Measurements from ENCODE around the gene TMEM164.
"Not testable (repeated sequence)": the region's sequence is repeated elsewhere in the genome, so short reads cannot be mapped to it uniquely, and the experiment has no call there.

The TMEM164 gene

DNA sequence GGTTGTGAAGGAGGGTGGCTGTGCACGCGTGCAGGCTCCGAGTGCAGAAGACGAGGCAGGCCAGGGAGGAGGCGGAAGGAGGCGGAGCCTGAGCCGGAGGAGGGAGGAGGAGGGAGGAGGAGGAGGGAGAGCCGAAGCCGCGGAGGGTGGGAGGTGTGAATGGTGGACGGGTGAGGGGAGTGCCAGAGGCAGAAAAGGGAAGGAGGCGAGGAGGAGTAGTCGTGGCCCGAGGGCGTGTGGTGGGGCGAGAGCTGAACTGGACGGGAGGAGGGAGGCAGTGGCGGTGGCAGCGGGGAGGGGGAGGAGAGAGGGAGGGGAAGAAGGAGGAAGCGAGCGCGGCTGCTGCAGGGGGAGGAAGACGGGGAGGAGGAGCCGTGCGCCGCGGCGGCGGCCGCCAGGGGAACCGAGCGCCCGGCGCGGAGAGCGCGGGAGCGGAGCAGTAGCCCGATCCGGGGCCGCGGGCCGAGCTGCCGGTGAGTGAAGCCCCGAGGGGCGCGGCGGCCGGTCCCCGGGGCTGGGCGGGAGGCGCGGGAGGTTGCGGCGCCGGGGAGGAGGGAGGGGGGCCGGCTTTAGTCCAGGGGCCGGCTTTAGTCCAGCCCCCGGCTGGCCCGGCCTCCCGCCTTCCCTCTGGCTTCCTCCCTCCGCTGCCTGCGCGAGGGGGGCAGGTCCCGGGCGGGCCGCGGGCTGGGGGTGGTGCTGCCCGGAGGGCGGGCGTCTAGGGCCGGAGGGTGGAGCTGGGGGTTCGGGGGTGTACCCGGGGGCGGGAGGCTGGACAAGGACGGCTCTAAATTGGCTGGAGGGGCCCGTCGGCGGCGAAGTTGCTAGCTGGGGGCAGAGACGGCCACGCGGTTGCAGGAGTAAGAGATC is at the start of gene TMEM164:
TSS of gene TMEM164 (plus strand) at position 815 of the 867 bp plus-strand sequence. CDS start 661 bp downstream, outside the sequence.
- DNase-seq (ENCODE audit: low read depth in 2 of 3, low spot score in 2 of 3): peak; percentile 33 to 53 (median 44)

GRCh38 chrX:109954333-109954732 is 48.6 kb upstream of the TMEM164 start:
- DNase-seq (ENCODE audit: low read depth in 2 of 3, low spot score in 2 of 3): no peak

DNA sequence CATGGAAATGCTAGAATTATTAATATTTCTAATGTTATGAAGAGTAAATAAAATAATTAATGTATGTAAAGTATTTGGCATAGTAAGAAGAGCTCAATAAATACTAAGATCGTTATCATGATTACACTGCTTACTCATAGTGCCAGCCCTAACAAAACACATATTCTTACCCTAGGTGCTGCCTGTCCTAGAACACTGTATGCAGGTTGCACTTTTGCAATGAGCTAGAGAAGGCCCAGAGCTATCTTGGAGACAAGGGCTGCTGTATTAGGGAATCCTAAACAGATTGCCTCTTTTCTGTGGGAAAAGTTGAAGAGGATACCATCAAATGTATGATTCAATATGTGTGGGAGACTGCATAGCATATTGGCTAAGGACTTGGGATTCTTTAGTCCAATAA is 48.0 kb upstream of the TMEM164 start:
- DNase-seq (ENCODE audit: low read depth in 2 of 3, low spot score in 2 of 3): no peak

- no peak for DNase-seq (ENCODE audit: low read depth in 2 of 3, low spot score in 2 of 3)
Observed at GRCh38 chrX:109958266-109958665, 44.6 kb upstream of the TMEM164 start.

DNA sequence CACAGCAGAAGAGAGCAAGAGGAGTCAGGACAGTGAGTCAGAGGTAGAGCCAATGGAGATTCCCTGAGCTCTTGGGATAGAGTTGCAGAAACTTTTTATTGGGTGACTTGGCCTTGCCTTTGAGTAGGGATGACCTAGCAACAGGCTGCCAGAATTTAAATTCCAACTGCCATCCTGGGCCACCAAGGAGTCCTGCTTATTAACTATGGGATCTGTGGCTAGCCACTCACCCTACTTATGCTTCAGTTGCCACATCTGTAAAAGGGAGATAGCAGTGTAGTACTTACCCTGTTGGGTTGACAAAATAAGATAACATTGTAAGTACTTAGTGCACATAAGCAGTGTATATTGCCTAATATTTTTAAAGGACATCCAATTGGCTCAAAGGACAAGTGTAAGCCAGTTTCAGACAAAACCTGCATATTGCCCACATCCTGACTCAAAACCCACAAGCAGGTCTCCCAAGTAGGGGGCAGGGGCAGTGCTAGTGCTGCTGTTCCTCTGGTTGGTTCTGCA is 43.5 kb upstream of the TMEM164 start:
- DNase-seq (ENCODE audit: low read depth in 2 of 3, low spot score in 2 of 3): no peak

DNA sequence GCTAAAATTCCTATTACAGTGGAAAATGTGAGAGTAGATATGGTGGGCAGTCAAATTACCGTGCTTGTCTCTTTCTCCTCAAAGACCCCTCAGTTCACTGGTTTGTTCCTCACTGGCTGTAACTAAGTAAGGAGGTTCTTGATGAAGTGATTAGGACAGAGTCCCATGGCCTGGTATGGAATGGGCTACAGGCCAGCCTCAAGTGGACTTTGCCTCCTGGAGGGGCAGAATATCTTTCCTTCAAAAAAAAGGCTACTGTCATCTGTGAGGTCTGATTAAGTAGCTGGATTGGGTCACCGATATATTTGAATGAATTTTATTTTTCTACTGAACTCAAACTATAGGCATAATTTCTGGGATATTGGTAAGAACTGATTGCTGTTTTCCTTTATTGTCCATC is 38.5 kb upstream of the TMEM164 start:
- no peak for DNase-seq (ENCODE audit: low read depth in 2 of 3, low spot score in 2 of 3)

GRCh38 chrX:109966246-109966645 is 36.7 kb upstream of the TMEM164 start:
- no peak for DNase-seq (ENCODE audit: low read depth in 2 of 3, low spot score in 2 of 3)

DNA sequence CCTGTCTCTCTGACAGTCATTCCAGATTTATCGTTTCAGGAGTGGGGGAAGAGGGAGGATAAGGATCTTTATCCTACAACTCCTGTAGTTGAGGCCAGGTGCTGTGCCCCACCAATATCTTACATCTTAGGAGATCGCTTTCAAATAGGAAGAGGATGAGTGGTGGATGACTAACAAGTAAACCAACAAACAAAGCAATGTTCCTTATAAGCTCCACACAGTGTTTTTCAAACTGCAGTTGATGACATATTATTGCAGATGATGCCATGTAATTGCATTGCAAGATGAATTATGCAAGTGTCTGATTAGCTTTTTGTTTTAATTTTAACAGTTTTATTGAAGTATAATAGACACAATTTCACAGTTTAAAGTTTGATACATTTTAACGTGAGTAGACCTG is 35.8 kb upstream of the TMEM164 start:
- DNase-seq (ENCODE audit: low read depth in 2 of 3, low spot score in 2 of 3): no peak

DNA sequence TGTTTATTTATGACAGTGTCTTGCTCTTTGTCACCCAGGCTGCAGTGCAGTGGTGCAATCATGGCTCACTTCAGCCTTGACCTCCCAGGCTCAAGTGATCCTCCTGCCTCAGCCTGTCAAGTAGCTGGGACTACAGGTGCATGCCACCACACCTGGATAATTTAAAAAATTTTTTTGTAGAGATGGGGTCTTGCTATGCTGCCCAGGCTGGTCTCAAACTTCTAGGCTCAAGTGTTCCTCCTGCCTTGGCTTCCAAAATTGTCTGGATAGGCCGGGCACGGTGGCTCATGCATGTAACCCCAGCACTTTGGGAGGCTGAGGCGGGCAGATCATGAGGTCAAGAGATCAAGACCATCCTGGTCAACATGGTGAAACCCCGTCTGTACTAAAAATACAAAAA is 32.1 kb upstream of the TMEM164 start:
- DNase-seq (ENCODE audit: low read depth in 2 of 3, low spot score in 2 of 3): not testable (repeated sequence)

DNA sequence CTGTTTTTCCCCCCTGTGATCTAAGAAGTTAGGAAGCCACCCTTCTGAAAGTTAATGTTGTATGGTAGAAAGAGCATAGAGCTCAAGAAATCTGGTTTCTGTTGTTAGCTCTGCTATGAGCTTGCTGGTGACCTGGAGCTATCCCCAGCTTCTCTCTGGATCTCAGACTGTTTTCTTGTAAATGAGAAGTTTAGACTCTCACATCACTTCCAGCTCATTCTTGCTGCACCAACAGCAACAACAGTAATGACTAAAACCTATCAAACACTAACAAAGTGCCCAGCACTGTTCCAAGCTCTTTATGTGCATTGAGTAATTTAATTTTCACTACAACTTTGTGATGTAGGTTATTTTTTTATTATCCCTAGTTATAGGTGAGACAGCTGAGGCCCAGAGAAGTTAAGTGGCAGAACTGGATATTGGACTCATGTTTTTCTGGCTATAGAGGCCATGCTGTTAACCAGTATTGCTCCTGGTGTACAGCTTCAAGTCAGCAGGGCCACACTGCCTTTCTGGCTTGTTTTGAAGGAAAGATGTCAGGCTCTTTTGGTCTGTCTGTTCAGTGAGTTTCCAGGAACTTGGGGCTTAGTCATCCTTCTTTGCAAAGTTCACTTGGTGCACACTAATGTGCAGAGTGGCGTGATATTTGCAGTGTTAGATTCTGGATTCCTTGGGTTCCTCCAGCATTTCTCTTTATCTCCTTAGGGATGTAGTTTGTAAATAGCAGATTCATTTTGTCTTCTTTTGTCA is 27.8 kb upstream of the TMEM164 start:
- DNase-seq (ENCODE audit: low read depth in 2 of 3, low spot score in 2 of 3): no peak

- DNase-seq (ENCODE audit: low read depth in 2 of 3, low spot score in 2 of 3): not testable (repeated sequence)
Observed at GRCh38 chrX:109985210-109985609, 17.7 kb upstream of the TMEM164 start.

DNA sequence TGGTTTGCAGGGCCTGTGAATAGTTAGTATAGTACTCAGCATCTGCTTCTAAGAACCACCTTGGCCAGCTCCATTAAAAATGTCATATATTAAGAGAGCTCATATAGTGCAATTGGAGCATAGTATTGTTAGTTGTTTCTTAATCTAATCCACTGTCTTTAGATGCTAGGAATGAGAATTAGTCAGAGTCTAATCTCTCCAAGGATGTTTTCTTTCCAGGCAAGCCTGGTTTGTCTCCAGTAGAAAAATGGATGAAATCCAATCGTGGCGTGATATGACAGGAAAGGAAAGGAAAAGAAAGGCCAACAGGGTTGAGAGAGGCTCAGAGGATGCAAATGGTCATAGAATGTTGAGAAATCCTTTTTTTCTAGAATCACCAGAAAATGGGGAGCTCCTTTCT is 15.0 kb upstream of the TMEM164 start:
- no peak for DNase-seq (ENCODE audit: low read depth in 2 of 3, low spot score in 2 of 3)

GRCh38 chrX:109990582-109991276 is 12.2 kb upstream of the TMEM164 start:
- no peak for DNase-seq (ENCODE audit: low read depth in 2 of 3, low spot score in 2 of 3)

DNA sequence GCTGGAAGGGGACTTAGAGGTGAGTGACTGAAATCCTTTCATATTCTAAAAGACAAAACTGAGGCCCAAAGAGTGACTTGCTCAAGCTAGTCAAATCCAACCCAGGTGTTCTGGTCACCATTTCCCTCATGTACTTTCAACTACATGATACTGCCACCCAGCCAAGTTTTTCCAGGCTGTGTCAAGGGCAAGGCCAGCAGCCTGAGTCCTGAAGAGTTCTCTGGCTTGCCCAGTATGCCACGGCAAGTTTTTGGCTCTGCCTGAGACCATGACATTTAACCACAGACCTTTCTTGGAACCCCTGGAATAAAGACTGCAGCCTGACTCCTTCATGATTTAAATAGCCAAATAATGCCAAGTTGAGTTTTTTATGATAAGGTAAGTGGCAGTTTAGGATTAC is 10.7 kb upstream of the TMEM164 start:
- no peak for DNase-seq (ENCODE audit: low read depth in 2 of 3, low spot score in 2 of 3)

GRCh38 chrX:109995155-109995554 is 7.8 kb upstream of the TMEM164 start:
- DNase-seq (ENCODE audit: low read depth in 2 of 3, low spot score in 2 of 3): no peak

DNA sequence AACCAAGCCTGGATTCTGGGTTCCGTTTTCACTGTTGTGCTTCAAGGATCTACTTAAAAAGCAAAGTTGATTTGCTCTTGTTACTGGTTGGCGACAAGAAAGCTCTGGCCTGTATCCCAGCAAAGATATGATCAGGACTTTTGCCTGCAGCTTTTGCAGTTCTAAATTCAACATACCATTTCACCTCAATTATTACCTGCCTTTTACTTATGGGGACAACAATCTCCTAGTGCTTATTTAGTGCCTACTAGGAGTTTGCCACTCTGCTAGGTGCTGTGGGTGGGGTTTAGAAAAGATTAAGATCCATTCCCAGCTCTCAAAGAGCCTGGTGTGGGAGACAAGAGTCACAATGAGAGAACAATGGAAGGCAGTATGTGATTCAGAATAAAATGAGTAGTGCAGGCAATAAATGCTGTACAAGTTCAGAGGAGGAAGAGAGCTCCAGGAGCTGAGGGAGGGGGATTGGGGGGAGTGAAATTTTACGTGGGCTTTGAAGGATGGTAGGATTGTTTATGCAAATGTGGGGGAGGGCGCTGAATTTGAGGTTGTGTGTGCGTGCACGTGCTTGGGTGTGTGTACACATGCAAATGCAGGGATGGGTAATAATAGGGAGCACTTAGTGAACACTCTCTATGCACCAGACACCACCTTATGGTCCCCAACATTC is 5.0 kb upstream of the TMEM164 start:
- no peak for DNase-seq (ENCODE audit: low read depth in 2 of 3, low spot score in 2 of 3)

GRCh38 chrX:110000000-110000399 is 2.9 kb upstream of the TMEM164 start:
- DNase-seq (ENCODE audit: low read depth in 2 of 3, low spot score in 2 of 3): no peak

GRCh38 chrX:110000847-110001713 is 1.8 kb upstream of the TMEM164 start:
- no peak for DNase-seq (ENCODE audit: low read depth in 2 of 3, low spot score in 2 of 3)

DNA sequence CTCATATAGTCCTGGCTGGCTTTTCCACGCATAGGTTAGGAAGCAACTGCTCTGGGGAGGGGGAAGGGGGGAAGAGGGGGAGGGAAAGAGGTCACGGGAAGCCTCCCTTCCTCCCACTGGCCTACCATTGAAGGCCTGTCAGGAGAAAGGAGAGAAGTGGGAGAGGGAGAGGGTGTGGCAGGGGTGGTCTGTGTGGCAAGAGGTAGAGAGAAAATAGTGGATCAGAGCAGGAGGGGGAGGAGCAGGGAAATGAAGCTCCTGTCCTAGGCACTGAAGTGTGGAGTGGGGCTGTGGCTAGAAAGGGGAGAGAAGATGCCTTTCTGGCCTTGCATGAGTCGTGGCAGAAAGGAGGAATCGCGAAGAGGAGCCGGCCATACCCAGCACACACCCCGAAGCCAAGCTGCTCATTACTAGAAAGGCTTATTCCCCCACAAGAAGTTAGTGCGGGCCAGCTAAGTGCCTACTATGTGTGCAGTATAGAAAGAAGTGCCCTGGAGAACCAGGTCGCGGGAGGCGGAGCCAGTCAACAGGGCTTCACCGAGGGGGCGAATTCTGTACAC is 1.1 kb upstream of the TMEM164 start:
- no peak for DNase-seq (ENCODE audit: low read depth in 2 of 3, low spot score in 2 of 3)

Data from activated CD8-positive, alpha-beta memory T cell treated with anti-CD3 and anti-CD28 coated beads for 48 hours (primary cell).